MM.1S (cell line): ENCODE results near the gene MDFI.

ENCODE experiments used
- EZH2 ChIP-seq: fragments of 300-600 bp; sonication (generic); optimal IDR thresholded peaks from 2 replicates; pipeline ENCODE3; 2017; ENCODE audit warnings: low read depth, mild to moderate bottlenecking, antibody characterized with exemption, low read length, mixed read lengths
- EZH2phosphoT487 ChIP-seq: fragments of 300-600 bp; sonication (generic); IDR thresholded peaks from 2 replicates; pipeline ENCODE4 v1.6.1; 2018; ENCODE audit warnings: antibody characterized with exemption, low read length
- TF ChIP-seq, protein P1 (sequence below): fragments of 300-600 bp; sonication (generic); IDR thresholded peaks from 2 replicates; pipeline ENCODE4 v1.5.1; 2016; ENCODE audit warnings: antibody characterized with exemption, low read length, mixed read lengths

DNA sequence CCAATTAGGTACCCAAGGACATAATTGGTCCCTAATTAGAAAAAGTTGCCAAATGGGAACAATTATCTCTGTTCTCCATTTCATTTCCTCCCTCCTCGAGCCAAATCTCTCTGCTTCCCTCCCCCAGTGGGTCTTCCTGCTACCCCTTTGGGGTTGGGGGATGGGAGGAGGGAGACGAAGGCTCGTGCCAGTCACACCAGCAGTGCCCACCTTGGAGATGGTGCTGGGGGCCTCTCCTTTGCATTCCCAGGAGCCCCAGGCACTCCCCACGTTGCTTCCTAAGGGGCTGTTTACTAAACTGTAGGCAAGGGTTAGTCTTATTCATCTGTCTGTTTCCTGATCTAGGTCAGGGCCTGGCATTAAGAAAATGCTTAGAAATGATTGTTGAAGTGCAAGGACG lies 33.1 kb downstream of the MDFI start:
- TF ChIP-seq EZH2 = no peak
- TF ChIP-seq, protein P1, sequence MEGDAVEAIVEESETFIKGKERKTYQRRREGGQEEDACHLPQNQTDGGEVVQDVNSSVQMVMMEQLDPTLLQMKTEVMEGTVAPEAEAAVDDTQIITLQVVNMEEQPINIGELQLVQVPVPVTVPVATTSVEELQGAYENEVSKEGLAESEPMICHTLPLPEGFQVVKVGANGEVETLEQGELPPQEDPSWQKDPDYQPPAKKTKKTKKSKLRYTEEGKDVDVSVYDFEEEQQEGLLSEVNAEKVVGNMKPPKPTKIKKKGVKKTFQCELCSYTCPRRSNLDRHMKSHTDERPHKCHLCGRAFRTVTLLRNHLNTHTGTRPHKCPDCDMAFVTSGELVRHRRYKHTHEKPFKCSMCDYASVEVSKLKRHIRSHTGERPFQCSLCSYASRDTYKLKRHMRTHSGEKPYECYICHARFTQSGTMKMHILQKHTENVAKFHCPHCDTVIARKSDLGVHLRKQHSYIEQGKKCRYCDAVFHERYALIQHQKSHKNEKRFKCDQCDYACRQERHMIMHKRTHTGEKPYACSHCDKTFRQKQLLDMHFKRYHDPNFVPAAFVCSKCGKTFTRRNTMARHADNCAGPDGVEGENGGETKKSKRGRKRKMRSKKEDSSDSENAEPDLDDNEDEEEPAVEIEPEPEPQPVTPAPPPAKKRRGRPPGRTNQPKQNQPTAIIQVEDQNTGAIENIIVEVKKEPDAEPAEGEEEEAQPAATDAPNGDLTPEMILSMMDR = no peak
- TF ChIP-seq EZH2phosphoT487 = no peak
